ENCODE measurements around the gene ANKK1. TPM values are rescaled to one million over a fixed set of nuclear protein-coding genes. Genes with fewer than 3 reads are reported as not detected.
A peak's percentile ranks its signal among the peaks of the same experiment; 100 is the strongest.

Gene ANKK1
- not detected in 2 replicates for total RNA-seq

- DNase-seq (ENCODE audit: low read depth in 2 of 2), result peak in 1 of 2 donors; percentile 11
These were observed at the start of gene ANKK1 for GRCh38 chr11:113387605-113388211. ANKK1 (plus strand) TSS chr11:113387779; CDS start chr11:113387885, 106 bp downstream.

- no peak for DNase-seq (ENCODE audit: low read depth in 2 of 2)
These were observed 48.8 kb upstream of the ANKK1 start for GRCh38 chr11:113338730-113339129.

- DNase-seq (ENCODE audit: low read depth in 2 of 2), result no peak
These were observed 47.5 kb upstream of the ANKK1 start for GRCh38 chr11:113339929-113340589.

GRCh38 chr11:113341388-113342165 is 46.0 kb upstream of the ANKK1 start:
- peak; percentile 33 to 77 for DNase-seq (ENCODE audit: low read depth in 2 of 2)

GRCh38 chr11:113345978-113346377 is 41.6 kb upstream of the ANKK1 start:
- DNase-seq (ENCODE audit: low read depth in 2 of 2), result no peak

GRCh38 chr11:113349528-113349927 is 38.1 kb upstream of the ANKK1 start:
- no peak for DNase-seq (ENCODE audit: low read depth in 2 of 2)

GRCh38 chr11:113350336-113351067 is 37.1 kb upstream of the ANKK1 start:
- DNase-seq (ENCODE audit: low read depth in 2 of 2), result no peak

- DNase-seq (ENCODE audit: low read depth in 2 of 2), result no peak
These were observed 36.5 kb upstream of the ANKK1 start for GRCh38 chr11:113351068-113351450.

GRCh38 chr11:113351480-113351879 is 36.1 kb upstream of the ANKK1 start:
- no peak for DNase-seq (ENCODE audit: low read depth in 2 of 2)

- peak in 1 of 2 donors; percentile 11 for DNase-seq (ENCODE audit: low read depth in 2 of 2)
These were observed 31.4 kb upstream of the ANKK1 start for GRCh38 chr11:113356203-113356602.

GRCh38 chr11:113363406-113363805 is 24.2 kb upstream of the ANKK1 start:
- no peak for DNase-seq (ENCODE audit: low read depth in 2 of 2)

GRCh38 chr11:113363996-113364641 is 23.5 kb upstream of the ANKK1 start:
- no peak for DNase-seq (ENCODE audit: low read depth in 2 of 2)

GRCh38 chr11:113365895-113366294 is 21.7 kb upstream of the ANKK1 start:
- DNase-seq (ENCODE audit: low read depth in 2 of 2), result no peak

- DNase-seq (ENCODE audit: low read depth in 2 of 2), result no peak
These were observed 18.2 kb upstream of the ANKK1 start for GRCh38 chr11:113369411-113369810.

GRCh38 chr11:113370634-113371033 is 16.9 kb upstream of the ANKK1 start:
- no peak for DNase-seq (ENCODE audit: low read depth in 2 of 2)

GRCh38 chr11:113372309-113372708 is 15.3 kb upstream of the ANKK1 start:
- no peak for DNase-seq (ENCODE audit: low read depth in 2 of 2)

GRCh38 chr11:113373306-113373705 is 14.3 kb upstream of the ANKK1 start:
- DNase-seq (ENCODE audit: low read depth in 2 of 2), result peak in 1 of 2 donors; percentile 34

GRCh38 chr11:113373981-113374560 is 13.5 kb upstream of the ANKK1 start:
- no peak for DNase-seq (ENCODE audit: low read depth in 2 of 2)

- no peak for DNase-seq (ENCODE audit: low read depth in 2 of 2)
These were observed 12.2 kb upstream of the ANKK1 start for GRCh38 chr11:113375402-113375801.

GRCh38 chr11:113376156-113376555 is 11.4 kb upstream of the ANKK1 start:
- DNase-seq (ENCODE audit: low read depth in 2 of 2), result no peak
